ENCODE data around the gene AKNAD1. TPM values are rescaled to one million over a fixed set of nuclear protein-coding genes. Genes with fewer than 3 reads are reported as not detected.
"Not testable (repeated sequence)": the region's sequence is repeated elsewhere in the genome, so short reads cannot be mapped to it uniquely, and the experiment has no call there.

AKNAD1 gene
- total RNA-seq, 1 donor from 2014 or later = 2.2 TPM

DNA sequence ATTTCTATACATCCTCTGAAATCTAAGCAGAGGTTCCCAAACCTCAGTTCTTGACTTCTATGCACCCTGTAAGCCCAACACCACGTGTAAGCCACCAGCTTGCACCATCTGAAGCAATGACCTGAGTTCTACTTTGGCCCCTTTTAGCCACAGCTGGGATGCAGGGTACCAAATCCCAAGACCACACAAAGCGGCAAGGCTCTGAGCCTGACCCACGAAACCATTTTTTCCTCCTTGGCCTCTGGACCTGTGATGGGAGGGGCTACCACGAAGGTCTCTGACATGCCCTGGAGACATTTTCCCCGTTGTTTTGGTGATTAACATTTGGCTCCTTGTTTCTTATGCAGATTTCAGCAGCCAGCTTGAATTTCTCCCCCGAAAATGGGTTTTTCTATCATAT lies 71.6 kb downstream of the AKNAD1 start:
- DNase-seq (ENCODE audit: low spot score) = no peak

DNA sequence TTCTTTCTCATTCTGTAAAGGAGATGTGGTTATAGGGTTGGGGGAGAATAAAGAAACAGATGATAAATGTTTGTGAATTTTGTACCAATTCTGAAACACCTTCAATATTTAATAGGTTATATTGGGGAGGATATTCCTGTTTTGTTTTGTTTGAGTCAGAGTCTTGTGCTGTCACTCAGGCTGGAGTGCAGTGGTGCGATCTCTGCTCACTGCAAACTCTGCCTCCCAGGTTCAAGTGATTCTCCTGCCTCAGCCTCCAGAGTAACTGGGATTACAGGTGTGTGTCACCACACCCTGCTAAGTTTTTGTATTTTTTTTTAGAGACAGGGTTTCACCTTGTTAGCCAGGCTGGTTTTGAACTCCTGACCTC lies 75.3 kb downstream of the AKNAD1 start:
- DNase-seq (ENCODE audit: low spot score) = not testable (repeated sequence)

DNA sequence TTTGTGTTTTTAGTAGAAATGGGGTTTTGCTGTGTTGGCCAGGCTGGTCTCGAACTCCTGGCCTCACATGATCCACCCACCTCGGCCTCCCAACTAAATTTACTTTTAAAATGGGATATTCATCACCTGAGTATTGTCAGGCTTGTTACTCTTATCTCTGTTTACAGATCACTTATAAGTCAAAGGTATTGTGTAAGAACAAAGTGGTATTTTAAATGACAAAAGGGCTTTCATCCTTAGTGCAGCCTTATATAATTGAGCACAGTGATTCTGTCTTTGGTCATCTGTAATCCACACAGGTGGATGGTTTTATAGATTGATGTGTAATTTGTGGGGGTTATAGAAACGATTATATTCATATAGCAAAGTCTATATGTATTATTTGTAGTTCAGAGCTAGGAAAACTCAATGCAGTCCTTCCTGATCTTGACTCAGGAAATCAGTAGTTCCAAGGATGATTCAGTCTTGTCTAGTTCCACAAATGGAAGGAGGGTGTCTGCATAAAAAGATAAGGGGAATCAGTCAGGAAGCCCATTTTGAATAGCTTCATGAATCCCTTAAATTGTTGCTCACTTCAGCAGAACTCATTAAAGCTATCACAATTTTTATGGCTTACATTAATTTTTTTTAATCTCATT lies 75.8 kb downstream of the AKNAD1 start:
- DNase-seq (ENCODE audit: low spot score) = no peak

DNA sequence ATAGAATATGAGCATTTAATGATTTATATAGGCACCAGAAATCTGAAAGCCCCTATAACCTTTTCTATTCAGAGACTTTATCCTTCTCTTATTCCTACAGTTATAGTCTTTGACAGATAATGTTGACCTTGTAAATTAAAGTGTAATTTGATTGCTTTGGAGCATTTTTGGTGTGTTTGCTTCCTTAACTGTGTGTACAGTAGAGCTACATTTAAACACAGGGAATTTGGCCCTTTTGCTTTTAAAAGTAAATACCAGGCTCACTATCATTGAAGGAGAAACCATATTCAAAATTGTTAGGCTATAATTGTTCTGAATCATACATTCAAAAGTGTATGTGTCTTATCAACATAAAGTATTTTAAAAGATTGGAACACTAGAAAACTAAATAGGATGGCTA lies 77.4 kb downstream of the AKNAD1 start:
- DNase-seq (ENCODE audit: low spot score) = no peak

DNA sequence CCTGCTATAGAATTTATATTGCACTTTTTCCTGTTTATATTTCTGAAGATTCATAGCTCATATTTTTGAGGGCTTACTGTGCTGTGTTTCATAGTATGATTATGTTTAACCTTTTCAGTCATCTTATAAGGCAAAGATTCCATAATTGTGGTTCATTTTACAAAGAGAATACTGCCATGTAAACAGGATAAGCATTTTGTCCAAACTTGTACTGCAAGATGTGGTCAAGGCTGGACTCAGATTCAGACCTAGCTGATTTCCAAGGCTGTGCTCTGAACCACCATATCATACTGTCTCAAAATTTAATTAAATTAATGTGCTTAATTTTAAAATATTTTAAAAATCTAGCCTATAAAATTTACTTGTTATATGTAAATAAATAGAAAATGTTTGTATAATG lies 79.1 kb downstream of the AKNAD1 start:
- no peak for DNase-seq (ENCODE audit: low spot score)

DNA sequence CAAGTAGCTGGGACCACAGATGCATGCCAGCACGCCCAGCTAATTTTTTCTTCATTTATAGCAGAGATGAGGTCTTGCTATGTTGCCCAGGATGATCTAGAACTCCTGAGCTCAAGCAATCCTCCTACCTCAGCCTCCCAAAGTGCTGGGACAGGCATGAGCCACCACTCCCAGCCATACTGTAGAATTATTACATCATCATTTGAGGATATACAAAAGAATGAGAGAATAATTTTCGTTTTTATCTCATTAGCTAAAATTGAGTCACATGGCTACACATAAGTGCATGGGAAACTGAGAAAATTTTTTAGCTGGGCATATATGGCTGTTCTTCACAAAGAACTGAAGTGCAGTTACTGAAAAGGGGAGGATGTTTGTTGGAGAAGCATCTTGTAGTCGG lies 89.2 kb downstream of the AKNAD1 start:
- no peak for DNase-seq (ENCODE audit: low spot score)

DNA sequence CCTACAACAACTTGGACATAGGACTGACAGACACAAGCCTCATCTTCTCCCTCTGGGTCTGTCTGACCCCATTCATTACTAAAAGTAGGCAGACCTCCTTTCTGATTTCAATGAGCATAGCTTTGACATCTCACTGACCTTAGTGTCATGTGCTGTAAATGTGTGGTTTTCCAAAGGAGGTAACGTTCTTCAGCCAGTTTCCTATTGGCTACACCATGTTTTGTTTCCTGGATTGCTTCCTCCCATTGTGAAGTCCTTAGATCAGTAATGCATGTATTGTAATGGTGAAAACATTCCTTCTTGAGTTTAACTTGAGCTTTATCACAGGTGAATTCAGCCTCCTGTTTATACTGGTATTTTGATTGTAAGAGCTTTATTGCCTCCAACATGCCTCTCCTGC lies 89.8 kb downstream of the AKNAD1 start:
- no peak for DNase-seq (ENCODE audit: low spot score)

Other genes with a start within 250 kb of the AKNAD1 start
- gene HENMT1, start 196.0 kb downstream of the AKNAD1 start, total RNA-seq (ENCODE audit: insufficient read depth, low replicate concordance) = 16.9 TPM
- 15.6 TPM for gene PRPF38B, start 164.8 kb downstream of the AKNAD1 start, total RNA-seq (ENCODE audit: insufficient read depth, low replicate concordance)
- gene FNDC7, start 144.2 kb downstream of the AKNAD1 start, total RNA-seq (ENCODE audit: insufficient read depth, low replicate concordance) = 0.48 TPM
- gene STXBP3, start 110.4 kb downstream of the AKNAD1 start, total RNA-seq (ENCODE audit: insufficient read depth, low replicate concordance) = 78.0 TPM
- gene GPSM2, start 19.9 kb upstream of the AKNAD1 start, total RNA-seq (ENCODE audit: insufficient read depth, low replicate concordance) = 22.4 TPM
- gene CLCC1, start 106.4 kb upstream of the AKNAD1 start, total RNA-seq (ENCODE audit: insufficient read depth, low replicate concordance) = 38.0 TPM
- gene WDR47, start 185.0 kb upstream of the AKNAD1 start, total RNA-seq (ENCODE audit: insufficient read depth, low replicate concordance) = 17.1 TPM
- gene TAF13, start 218.9 kb upstream of the AKNAD1 start, total RNA-seq (ENCODE audit: insufficient read depth, low replicate concordance) = 71.0 TPM
- 48.9 TPM for gene TMEM167B, start 233.7 kb upstream of the AKNAD1 start, total RNA-seq (ENCODE audit: insufficient read depth, low replicate concordance)